HG03571 (cell line): ENCODE results near the gene LEUTX.
"Not testable (repeated sequence)": the region's sequence is repeated elsewhere in the genome, so short reads cannot be mapped to it uniquely, and the experiment has no call there.

Experiments used
- ATAC-seq: cut with Tn5 transposase; IDR thresholded peaks from one replicate; pipeline ENCODE4 v1.9.1; 2021; ENCODE audit not compliant: unreplicated experiment

LEUTX gene, protein sequence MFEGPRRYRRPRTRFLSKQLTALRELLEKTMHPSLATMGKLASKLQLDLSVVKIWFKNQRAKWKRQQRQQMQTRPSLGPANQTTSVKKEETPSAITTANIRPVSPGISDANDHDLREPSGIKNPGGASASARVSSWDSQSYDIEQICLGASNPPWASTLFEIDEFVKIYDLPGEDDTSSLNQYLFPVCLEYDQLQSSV

DNA sequence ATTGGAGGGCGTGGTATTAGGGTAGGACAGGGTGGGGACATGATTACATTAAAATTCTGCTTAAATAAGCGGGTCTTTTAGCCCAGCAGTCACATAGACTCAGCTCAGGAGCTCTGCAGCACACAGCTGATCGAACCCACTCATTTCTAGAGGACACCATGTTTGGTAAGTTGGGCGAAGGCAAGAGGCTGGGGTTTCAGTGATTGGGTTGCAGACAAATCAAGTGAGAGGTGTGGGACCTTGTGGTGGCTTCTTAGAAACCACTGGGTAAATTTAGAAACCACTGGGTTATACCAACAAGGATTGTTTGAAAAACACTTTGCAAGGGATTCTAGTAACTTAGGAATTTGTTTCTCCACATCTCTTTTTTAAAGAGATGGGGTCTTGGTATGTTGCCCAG lies at the start of gene LEUTX:
Gene LEUTX, plus strand, starts transcription at position 92 of the 400 bp plus-strand sequence. Its CDS starts 67 bp downstream, at position 159.
- ATAC-seq, result no peak

DNA sequence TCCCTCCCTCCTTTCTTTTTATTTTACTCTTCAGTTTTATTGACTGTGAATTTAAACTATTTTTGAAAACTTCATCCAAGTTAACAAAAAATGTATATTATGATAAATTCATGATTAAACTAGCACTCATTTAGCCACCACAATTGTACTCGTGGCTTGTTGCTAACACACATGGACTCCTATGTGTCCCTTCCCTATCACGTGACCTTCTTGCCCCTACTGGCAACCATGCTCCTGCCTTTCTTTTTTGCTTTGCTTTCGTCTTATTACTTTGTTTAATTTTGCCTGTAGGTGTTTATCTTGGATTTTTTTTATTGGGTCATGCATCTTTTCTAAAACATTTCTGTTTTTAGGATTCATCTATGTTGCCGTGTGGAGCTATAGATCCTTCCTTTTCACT lies 49.1 kb upstream of the LEUTX start:
- ATAC-seq, result no peak

DNA sequence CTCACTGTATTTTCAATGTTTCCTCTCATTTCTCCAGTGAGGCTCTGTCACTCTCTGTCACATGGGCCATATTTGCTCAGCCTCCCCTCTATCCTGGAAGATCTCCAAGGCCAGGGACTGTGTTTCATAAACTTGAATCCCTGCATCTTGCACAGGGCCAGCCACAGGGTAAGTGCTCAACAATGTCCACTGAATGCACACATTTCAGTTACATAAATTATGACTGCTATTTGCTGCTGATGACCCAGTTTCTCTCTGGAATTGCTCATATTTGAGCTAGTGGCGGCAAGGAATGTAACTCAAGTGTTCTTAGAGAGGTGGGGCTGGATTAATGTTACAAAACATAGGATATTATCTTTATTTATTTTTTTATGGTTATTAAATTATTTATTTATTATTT lies 47.0 kb upstream of the LEUTX start:
- no peak for ATAC-seq

DNA sequence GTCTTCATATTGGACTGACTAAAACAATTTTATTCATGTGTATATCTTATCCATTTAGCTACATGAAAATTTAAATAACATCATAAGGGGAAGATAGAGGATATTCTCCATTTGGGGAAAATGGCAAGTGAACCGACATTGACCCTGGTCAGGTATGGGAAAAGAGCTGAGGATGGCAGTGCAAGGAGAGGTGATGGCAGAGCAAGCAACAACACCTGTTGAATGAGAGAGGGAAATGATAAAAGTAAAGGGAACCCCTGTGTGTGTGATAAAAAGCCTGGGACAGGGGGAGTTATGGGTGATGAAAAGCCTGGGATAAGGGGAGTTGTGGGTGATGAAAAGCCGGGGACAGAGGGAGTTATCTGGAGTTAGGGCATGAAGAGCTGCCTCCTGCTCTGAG lies 44.8 kb upstream of the LEUTX start:
- no peak for ATAC-seq

DNA sequence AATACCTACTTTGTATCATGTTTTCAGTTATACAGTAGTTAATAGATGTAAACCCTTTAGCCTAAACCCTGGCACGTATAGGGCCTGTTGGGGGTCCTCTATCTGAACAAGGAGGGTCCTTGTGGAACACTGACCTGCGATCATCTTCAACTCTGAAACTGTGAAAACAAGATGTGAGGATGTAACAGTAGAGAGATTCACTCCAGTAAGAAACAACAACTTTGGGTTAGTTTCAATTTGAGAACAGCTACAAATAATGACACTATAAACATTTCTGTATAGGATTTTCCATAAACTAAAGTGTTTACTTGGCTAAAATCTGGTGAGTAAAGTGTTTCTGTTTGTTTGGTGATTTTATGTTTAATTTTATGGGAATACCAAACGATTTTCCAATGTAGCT lies 43.0 kb upstream of the LEUTX start:
- no peak for ATAC-seq

DNA sequence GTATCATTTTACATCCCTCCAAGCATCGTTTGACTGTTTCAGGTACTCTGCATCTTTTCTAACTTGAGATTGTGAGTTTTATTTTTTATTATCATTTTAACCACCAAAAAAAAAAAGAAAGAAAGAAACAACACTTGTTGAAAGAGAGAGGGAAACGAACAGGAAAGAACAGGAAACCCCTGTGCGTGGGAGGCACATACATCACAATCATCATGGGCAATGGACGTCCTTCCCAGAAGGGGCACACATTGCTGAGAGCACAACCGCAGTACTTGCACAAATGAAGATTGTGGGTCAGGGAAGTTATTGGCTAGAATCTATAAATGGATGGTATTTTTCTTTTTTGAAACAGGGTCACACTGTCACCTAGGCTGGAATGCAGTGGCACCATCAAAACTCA lies 42.6 kb upstream of the LEUTX start:
- ATAC-seq, result no peak

DNA sequence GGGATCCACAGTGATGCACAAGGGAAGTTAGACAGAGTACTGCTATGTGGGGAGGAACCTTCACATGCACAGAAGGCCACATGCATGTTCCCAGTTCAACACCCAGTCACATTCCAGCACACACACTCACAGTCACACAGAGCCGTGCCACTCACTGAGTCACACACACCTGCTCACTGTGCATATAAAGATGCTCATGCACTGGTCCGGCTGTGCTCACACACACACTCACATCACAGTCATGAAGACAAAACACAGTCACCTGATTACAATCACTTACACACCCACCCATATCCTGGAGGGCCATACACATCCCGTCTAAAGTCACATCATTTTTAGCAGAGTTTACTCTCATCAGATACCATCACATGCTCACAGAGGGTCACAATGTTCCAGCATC lies 41.3 kb upstream of the LEUTX start:
- ATAC-seq, result no peak

DNA sequence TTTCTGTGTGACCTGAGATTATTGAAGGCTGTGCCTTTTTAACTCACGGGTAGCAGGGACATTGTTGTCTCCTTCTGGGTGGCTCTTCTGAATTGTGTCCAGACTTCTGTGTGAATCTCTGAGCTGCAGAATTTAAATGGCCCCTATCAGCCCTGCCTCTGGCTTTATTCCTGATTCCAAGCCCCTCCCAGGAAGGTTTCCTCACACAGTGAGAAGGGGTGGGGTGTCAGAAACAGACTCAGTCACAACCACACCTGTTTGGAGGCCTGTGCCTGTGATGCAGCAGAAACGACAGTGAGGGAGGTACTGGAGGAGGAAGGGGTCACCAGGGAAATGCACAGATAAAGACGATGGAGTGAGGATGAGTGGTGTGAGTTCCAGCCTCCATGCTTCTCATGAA lies 40.8 kb upstream of the LEUTX start, which contains the start of gene CLC:
Gene CLC, minus strand, starts transcription at position 139 of the 400 bp plus-strand sequence. Its CDS starts 77 bp downstream, at position 62.
- no peak for ATAC-seq

DNA sequence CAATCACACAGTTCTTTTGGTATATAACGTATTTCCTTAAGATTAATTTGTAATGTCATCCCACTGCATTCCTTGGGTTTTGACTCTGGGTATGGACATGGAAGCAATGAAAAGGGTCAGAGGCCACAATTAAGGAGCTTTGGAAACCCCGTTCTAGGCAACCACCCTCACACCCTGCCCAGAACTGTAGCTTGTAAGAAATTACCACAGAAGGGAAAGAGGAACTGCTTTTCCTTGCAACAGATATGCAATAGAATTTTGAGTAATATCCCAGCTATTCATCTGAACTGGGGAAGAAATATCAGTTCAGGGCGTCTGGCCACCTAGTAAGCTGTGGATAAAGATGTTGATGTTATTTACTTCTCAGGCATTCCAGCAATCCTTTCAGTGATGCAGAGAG lies 39.8 kb upstream of the LEUTX start:
- no peak for ATAC-seq

DNA sequence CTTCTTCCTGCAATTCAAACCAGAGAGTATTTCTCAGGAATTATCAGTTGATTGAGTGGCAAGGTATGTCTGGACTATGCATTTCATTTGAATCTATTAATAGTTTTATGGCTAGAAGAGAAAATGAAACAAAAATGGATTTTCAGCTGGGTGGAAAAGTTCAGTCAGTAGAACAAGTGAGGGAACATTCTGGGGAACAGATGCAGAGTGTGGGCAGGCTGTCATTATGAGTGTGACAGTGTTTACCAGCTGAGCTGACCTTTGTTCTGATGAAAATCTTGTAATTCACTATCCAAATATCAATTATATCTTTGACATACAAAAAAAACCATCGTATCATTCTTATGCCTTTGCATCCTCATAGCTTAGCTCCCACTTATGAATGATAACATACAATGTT lies 38.3 kb upstream of the LEUTX start:
- ATAC-seq, result no peak

DNA sequence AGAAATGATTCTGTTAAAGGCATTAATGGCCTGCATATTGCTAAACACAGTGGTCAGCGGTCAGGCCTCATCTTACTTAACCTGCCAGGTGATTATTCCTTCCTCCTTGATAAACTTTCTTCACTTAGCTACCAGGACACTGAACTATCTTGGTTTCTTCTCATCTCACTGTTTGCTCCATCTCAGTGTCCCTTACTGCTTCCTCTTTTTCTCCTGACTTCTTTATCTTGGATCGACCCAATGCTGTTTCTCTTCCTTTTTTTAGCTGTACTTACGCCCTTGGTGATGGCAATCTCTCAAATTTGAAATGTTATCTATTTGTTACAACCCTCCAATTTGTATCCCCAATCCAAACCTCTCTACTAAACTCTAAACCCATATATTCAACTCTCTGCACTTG lies 33.0 kb upstream of the LEUTX start:
- no peak for ATAC-seq

DNA sequence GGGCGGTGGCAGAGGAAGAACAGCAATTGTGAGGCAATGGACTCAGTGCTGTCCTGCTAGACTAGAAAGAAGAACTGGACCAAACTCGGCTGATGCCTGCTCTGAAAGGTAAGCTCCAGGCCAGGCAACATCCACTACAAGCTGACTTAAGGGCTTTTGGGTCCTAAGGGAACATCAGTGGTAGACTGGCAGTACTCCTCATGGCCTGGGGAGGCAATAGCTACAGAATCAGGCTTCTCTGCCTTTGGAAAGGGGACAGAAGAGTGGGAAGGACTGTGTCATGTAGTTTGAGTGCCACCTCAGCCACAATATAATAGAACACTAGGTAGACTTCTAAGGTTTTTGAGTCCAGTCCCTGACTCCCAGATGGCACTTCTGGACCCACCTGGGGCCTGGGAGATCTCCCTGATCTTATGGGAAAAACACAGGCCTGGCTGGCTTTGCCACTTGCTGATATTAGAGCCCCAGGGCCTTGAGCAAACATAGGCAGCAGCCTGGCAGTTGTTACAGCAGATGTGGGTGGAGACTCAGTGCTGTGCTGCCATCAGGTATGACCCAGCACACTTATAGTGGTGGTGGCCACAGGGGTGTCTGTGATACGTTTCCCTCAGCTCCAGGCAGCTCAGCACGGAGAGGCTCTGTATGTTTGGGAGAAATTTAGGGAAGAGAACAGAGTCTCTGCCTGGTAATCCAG lies 31.7 kb upstream of the LEUTX start:
- no peak for ATAC-seq

DNA sequence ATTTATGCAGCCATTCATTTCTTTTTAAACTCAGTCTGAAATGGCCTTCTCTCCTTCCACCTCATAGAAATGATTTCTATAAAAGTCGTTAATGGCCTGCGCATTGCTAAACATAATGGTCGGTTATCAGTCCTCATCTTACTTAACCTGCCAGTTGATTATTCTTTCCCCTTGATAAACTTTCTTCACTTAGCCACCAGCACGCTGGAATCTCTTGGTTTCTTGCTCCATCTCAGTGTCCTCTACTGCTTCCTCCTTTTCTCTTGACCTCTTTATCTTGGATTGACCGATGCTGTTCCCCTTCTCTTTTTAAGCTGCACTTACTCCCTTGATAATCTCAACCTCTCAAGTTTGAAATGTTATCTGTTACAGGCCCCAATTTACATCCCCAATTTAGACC lies 28.7 kb upstream of the LEUTX start:
- no peak for ATAC-seq

DNA sequence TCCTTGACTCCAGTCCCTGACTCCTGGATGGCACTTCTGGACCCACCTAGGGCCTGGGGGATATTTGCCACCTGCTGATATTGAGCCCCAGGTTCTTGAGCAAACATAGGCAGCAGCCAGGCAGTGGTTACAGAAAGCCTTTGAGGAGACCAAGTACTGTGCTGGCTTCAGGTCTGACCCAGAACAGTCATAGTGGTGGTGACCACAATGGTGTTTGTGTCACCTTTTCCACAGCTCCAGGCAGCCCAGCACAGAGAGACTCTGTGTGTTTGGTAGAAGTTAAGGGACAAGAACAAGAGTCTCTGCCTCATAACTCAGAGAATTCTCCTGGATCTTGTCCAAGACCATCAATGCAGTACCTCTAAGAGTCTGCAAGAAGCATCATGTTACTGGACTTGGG lies 26.3 kb upstream of the LEUTX start:
- ATAC-seq, result no peak

DNA sequence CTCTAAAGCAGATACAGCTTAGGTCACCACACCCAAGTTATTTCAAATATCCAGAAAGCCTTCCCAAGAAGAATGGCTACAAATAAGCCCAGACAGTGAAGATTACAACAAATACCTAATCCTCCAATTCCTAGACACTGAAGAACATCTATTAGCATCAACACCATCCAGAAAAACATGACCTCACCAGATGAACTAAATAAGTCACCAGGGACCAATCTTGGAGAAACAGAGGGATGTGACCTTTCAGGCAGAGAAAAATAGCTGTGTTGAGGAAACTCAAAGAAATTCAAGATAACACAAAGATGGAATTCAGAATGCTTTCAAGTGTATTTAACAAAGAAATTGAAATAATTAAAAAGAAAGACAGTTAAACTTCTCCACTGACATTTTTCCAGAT lies 25.9 kb upstream of the LEUTX start:
- no peak for ATAC-seq

DNA sequence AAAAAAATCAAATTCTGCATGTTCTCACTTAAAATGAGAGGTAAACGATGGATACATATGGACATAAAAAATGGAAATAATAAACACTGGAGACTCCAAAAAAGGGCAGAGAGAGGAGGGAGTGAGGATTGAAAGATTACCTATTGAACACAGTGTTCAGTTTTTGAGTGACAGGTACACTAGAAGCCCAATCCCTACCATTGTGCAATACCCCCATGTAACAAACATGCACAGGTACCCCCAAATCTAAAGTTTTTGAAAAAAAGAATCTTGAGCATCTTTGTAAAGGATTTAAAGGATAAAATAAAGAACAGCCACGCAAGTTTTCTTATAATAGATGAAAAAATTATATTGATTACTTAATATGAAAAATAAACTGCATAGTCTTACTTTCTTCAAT lies 24.1 kb upstream of the LEUTX start:
- ATAC-seq, result no peak

DNA sequence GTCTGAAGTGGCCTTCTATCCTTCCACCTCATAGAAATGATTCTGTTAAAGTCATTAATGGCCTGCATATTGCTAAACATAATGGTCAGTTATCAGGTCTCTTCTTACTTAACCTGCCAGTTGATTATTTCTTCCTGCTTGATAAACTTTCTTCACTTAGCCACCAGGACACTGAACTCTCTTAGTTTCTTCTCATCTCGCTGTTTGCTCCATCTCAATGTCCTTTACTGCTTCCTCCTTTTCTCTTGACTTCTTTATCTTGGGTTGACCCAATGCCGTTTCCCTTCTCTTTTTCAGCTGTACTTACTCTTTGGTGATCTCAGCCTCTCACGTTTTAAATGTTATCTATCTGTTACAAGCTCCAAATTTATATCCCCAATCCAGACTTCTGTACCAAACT lies 23.7 kb upstream of the LEUTX start:
- no peak for ATAC-seq

DNA sequence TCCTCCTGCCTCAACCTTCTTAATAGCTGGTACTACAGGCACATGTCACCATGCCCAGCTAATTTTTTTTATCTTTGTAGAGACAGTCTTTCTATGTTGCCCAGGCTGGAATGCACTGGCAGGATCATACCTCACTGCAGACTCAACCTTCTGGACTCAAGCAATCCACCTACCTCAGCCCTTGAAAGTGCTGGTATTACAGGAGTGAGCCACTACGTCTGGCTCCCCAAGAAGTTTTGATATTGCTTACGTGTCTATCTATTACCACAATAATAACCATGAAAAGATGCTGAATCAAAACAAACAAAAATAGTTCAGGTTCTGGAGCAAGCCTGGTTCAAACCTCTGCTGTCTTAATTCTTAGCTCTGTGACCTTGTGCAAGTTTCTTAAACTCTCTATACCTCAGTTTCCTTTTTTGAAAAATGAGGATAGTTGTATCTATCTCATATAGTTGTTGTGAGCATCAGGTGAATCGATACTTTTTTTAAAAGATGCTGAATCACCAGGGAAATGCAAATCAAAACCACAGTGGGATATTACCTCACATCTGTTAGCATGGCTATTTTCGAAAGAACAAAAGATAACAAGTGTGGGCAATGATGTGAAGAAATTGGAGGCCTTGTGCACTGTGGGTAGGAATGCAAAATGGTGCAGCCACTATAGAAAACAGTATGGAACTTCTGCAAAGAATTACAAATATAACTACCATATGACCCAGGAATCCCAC lies 19.0 kb upstream of the LEUTX start:
- no peak for ATAC-seq

DNA sequence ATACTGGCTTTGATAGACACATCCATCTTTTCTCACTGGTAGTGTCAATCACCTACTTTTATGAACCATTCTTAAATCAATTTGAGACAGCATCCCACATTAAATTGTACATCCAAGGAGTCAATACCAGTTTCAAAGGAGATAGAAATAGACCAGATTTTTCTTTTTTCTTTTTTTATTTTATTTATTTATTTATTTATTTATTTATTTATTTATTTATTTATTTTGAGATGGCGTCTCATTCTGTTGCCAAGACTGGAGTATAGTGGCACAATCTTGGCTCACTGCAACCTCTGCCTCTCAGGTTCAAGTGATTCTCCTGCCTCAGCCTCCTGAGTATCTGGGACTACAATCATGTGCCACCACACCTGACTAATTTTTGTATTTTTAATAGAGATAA lies 16.8 kb upstream of the LEUTX start:
- not testable (repeated sequence) for ATAC-seq

DNA sequence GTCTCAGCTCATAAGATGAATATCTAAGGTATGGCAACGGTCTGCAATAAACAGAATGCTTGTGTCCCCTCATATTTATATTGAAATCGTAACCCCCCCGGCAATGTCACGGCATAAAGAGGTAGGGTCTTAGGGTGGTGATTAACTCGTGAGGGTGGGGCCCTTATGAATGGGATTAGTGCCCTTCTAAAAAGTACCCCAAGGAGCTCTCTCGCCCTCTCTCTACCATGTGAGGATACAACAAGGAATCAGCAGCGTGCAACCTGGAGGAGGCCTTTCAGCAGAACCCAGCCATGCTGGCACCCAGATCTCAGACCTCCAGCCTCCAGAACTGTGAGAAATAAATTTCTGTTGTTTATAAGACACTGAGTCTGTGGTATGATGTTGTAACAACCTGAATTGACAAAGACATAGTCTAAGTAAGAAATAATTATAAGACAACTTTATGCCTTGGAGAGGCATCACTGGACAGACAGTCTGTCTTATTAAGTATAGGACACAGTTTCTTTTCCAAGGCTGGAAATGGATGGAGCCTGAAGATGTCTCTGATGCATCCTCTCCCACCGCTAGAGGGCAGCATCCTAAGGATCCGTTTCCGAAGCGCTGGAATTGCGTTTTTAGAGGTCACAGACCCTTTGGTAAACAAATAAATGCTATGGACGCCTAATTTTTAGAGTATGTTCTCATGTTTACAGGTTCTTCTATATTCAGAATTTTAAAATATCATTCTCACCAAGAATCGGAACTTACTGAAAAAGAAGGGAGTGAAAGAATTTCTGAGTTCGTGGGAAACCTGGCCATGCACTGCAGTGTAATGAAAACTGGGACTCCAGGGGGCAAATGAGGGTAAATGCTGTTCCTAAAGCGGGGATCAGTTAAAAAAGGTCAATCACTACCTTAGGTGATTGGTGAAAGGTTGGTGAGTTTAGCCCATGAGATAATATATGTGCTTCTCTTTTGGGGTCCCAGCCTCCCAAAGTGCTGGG lies 13.3 kb upstream of the LEUTX start:
- no peak for ATAC-seq

DNA sequence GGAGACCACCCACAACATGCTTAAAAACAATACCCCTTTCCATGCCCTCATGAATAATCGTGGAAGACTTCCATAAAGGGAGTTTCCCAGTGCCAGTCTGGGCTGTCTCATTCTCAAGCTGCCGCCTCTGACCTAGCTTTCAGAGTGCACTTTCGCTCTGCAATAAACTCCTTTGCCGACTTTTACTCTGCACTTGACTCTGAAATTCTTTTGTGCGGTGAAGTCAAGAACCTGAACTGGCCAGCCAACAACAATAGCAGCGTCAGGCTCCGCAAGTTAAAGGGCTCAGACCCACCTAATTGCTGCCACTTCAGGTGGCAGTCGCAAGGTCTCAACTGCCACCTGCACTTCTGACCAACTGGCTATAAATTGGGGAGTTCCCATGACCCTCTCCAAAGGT lies 10.3 kb upstream of the LEUTX start:
- ATAC-seq, result no peak
